Activated T-helper 2 cell treated with anti-CD3 and anti-CD28 coated beads, Interferon-gamma antibody, Interleukin-2, Interleukin-4, amounts not matched to agents 10 μg/mL and 5 μg/mL and 100 μg/mL, durations not matched to agents 14 hours and 24 hours and 36 hours (primary cell): Measurements from ENCODE around the gene NTM. TPM values are rescaled to one million over a fixed set of nuclear protein-coding genes. Genes with fewer than 3 reads are reported as not detected.
"Not testable (repeated sequence)": the region's sequence is repeated elsewhere in the genome, so short reads cannot be mapped to it uniquely, and the experiment has no call there.

Experiments used
- DNase-seq: peaks from one replicate; pipeline ENCODE4 v3.0.0; 2021; ENCODE audit warnings: low spot score
- H3K27ac Mint-ChIP-seq: one replicate; pipeline ENCODE4 v1.8.0; 2021; ENCODE audit warnings: mixed read lengths
- H3K27me3 Mint-ChIP-seq: one replicate; pipeline ENCODE4 v1.8.0; 2021; ENCODE audit warnings: low read depth, mixed read lengths
- H3K36me3 Mint-ChIP-seq: one replicate; pipeline ENCODE4 v1.8.0; 2021; ENCODE audit warnings: low read depth, mixed read lengths
- H3K4me1 Mint-ChIP-seq: one replicate; pipeline ENCODE4 v1.8.0; 2021; ENCODE audit warnings: low read depth, mixed read lengths
- H3K4me3 Mint-ChIP-seq: one replicate; pipeline ENCODE4 v1.8.0; 2021; ENCODE audit warnings: low read depth, mild to moderate bottlenecking, moderate library complexity, mixed read lengths
- H3K9me3 Mint-ChIP-seq: one replicate; pipeline ENCODE4 v1.8.0; 2021; ENCODE audit warnings: mixed read lengths
- intact Hi-C: fragments of 100-400 bp; cut with micrococcal nuclease; formaldehyde crosslinking; loops from one replicate; pipeline ENCODE4 v1.15.1; 2023
- total RNA-seq: library from RNA; stranded (reverse); gene quantifications from 2 replicates; pipeline ENCODE4 v1.2.3, GENCODE V29; 2022

Gene NTM
- total RNA-seq, 1 donor from 2014 or later, result not detected

GRCh38 chr11:132353255-132353654 is 982.8 kb downstream of the NTM start:
- intact Hi-C loops, result no loop called here
- Mint-ChIP-seq H3K4me3 (no peak overlapping the region), H3K4me1 (peaks cover 23% of the 10 kb centered on the region), H3K27ac (no peak overlapping the region), H3K36me3 (no peaks in the 10 kb centered on the region), H3K27me3 (no peaks in the 10 kb centered on the region), H3K9me3 (peaks cover 3% of the 10 kb centered on the region)
- DNase-seq, result no peak

GRCh38 chr11:132357811-132358572 is 987.6 kb downstream of the NTM start:
- no peaks in the 10 kb centered on the region for H3K36me3 Mint-ChIP-seq
- H3K4me1 Mint-ChIP-seq, result peaks cover 33% of the 10 kb centered on the region
- H3K27me3 Mint-ChIP-seq, result no peaks in the 10 kb centered on the region
- H3K27ac Mint-ChIP-seq, result peak overlapping the region; percentile 45
- peaks cover 1% of the 10 kb centered on the region for H3K9me3 Mint-ChIP-seq
- DNase-seq, result peak; percentile 12
- intact Hi-C loops, result no loop called here
- H3K4me3 Mint-ChIP-seq, result no peak overlapping the region

DNA sequence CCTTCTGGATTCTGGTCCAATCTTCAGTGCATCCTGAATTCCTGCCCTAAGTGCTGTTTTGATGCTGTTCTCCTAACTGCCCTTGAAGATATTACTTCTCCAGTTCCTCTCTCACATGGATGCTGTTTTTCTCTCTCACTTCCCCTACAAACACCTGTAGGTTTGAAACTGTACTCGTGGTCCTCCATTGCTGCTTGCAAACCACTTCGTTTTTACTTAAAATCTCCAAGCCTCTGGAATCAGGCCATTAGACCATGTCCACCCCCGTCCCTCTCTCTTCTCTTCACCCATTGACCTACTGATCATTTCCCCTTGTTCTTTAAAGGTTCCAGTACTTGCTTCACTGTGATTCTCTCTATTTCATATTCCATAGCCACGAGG is 988.1 kb downstream of the NTM start:
- no peak for DNase-seq
- Mint-ChIP-seq H3K27ac (peak overlapping the region; percentile 1), H3K36me3 (no peaks in the 10 kb centered on the region), H3K4me1 (peaks cover 33% of the 10 kb centered on the region), H3K27me3 (no peaks in the 10 kb centered on the region), H3K4me3 (peak overlapping the region; percentile 10), H3K9me3 (peaks cover 7% of the 10 kb centered on the region)
- intact Hi-C loops, result no loop called here

- H3K4me1 Mint-ChIP-seq, result peaks cover 33% of the 10 kb centered on the region
- intact Hi-C loops, result no loop called here
- peaks cover 11% of the 10 kb centered on the region for H3K9me3 Mint-ChIP-seq
- no peak for DNase-seq
- no peaks in the 10 kb centered on the region for H3K27me3 Mint-ChIP-seq
- H3K27ac Mint-ChIP-seq, result no peak overlapping the region
- H3K4me3 Mint-ChIP-seq, result no peak overlapping the region
- H3K36me3 Mint-ChIP-seq, result no peaks in the 10 kb centered on the region
Measured at GRCh38 chr11:132361011-132361550, 990.7 kb downstream of the NTM start.

DNA sequence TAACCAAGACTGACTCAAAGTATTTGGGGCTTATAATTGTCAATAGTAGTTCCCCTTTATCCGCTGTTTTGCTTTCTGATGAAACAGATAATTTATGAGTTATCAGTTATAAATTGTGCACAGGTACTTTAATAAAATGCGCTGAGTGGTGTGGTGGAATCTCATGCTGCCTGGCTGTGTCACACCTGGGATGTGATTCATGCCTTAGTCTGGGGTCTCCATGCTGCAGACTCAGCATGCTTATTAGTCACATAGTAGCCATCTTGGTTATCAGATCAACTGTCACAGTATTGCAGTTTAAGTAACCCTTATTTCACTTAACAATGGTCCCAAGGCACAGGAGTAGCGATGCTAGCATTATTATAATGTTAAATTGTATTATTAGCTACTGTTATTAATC is 995.2 kb downstream of the NTM start:
- Mint-ChIP-seq H3K4me3 (no peak overlapping the region), H3K4me1 (peaks cover 6% of the 10 kb centered on the region), H3K36me3 (no peaks in the 10 kb centered on the region), H3K27ac (no peak overlapping the region), H3K27me3 (no peaks in the 10 kb centered on the region), H3K9me3 (peaks cover 21% of the 10 kb centered on the region)
- no peak for DNase-seq
- intact Hi-C loops, result no loop called here

- H3K4me3 Mint-ChIP-seq, result no peak overlapping the region
- intact Hi-C loops, result no loop called here
- H3K27ac Mint-ChIP-seq, result no peak overlapping the region
- no peaks in the 10 kb centered on the region for H3K27me3 Mint-ChIP-seq
- peaks cover 21% of the 10 kb centered on the region for H3K9me3 Mint-ChIP-seq
- peaks cover 3% of the 10 kb centered on the region for H3K4me1 Mint-ChIP-seq
- no peak for DNase-seq
- no peaks in the 10 kb centered on the region for H3K36me3 Mint-ChIP-seq
Measured at GRCh38 chr11:132367293-132367692, 996.9 kb downstream of the NTM start.

GRCh38 chr11:132370114-132370513 is 999.7 kb downstream of the NTM start:
- H3K27ac Mint-ChIP-seq, H3K9me3 Mint-ChIP-seq, H3K4me1 Mint-ChIP-seq, intact Hi-C loops, H3K4me3 Mint-ChIP-seq, DNase-seq, H3K27me3 Mint-ChIP-seq, H3K36me3 Mint-ChIP-seq: not testable (repeated sequence)

- H3K4me1 Mint-ChIP-seq, result peaks cover 3% of the 10 kb centered on the region
- DNase-seq, result no peak
- no peak overlapping the region for H3K4me3 Mint-ChIP-seq
Measured at GRCh38 chr11:132373405-132374143, 1003.2 kb downstream of the NTM start.

GRCh38 chr11:132379540-132379939 is 1009.1 kb downstream of the NTM start:
- no peak overlapping the region for H3K4me3 Mint-ChIP-seq
- H3K36me3 Mint-ChIP-seq, result no peaks in the 10 kb centered on the region
- H3K27me3 Mint-ChIP-seq, result no peaks in the 10 kb centered on the region
- H3K4me1 Mint-ChIP-seq, result no peaks in the 10 kb centered on the region
- H3K27ac Mint-ChIP-seq, result no peak overlapping the region
- H3K9me3 Mint-ChIP-seq, result peaks cover 27% of the 10 kb centered on the region
- intact Hi-C loops, result no loop called here
- DNase-seq, result no peak

More at GRCh38 chr11:132373405-132374143, 1003.2 kb downstream of the NTM start:
- H3K27me3 Mint-ChIP-seq, result no peaks in the 10 kb centered on the region
- no peak overlapping the region for H3K27ac Mint-ChIP-seq
- intact Hi-C loops, result no loop called here
- no peaks in the 10 kb centered on the region for H3K9me3 Mint-ChIP-seq
- H3K36me3 Mint-ChIP-seq, result no peaks in the 10 kb centered on the region
